ENCODE measurements around the gene SP110.
"Not testable (repeated sequence)": the region's sequence is repeated elsewhere in the genome, so short reads cannot be mapped to it uniquely, and the experiment has no call there.

Gene SP110

DNA sequence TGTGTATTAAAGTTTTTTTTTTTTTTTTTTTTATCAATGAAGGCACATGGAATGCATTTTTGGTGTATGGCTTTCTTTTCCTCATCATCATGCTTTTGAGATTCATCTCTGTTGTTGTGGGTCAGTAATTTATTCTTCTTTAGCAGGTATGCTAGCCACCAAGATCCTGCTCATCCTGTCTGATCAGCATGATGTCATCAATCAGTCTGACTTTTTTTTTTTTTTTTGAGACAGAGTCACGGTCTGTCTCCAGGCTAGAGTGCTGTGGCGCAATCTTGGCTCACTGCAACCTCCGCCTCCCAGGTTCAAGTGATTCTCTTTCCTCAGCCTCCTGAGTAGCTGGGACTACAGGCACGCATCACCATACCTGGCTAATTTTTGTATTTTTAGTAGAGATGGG lies 3.0 kb upstream of the SP110 start:
- not testable (repeated sequence) for DNase-seq

DNA sequence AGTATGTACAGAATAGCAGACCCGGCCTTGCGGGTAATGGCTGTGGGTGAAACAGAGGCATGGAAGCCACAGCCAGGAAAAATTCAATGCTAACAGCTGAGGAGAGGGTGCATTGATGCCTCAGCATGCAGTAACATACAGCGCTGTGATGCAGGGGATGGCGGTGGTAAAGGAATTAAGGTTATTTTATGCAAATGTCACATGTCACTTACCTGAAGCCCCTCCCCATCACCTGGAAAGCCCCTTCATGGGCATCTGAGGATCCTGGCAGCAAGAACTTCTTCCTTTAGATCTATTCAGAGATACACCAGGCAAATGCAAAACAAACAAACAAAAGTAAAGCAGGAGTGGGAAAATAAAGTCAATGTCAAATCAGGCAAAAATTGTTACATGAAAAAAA lies 1.7 kb upstream of the SP110 start:
- DNase-seq = no peak

DNA sequence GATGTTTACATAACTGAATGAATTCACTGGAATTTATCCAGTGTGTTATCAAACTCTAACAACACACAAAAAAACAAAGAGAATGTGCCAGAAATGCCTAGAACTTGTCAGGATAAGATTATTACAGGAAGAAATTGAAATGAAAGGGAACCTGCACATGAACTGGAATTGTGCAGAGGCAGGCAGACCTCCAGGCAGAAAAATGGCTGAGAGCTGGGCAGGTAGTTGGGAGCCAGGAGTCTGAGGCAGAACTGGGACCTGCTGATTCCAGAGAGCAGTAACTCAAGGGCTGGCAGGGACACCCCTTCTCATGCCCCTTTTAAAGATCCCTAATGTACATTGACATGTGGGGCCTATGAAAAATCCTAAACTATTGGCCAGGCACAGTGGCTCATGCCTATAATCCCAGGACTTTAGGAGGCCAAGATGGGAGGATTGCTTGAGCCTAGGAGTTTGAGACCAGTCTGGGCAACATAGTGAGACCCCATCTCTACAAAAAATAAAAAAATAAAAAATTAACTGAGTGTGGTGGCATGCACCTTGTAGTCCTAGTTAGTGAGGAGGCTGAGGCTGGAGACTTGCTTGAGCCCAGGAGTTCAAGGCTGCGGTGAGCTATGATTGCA lies 674 bp upstream of the SP110 start:
- DNase-seq = no peak

DNA sequence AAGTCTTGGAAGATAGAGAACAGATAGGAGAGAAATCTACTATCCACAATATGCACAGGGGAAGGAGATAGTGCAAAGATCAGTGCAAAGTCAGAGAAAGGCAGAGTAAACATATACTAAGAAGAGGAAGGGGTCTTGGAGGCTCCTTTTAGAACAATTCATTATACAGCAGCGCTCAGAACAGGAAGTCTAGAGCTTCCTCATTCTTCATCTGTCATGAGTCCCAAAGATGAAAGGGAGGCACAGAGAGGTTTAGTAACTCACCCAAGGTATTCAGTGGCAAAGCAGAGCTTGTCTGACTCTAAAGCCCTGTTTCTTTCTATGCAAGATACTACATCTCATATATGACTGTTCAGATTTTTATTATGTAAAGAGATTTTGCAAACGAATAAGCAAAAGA lies 1.4 kb downstream of the SP110 start:
- no peak for DNase-seq

DNA sequence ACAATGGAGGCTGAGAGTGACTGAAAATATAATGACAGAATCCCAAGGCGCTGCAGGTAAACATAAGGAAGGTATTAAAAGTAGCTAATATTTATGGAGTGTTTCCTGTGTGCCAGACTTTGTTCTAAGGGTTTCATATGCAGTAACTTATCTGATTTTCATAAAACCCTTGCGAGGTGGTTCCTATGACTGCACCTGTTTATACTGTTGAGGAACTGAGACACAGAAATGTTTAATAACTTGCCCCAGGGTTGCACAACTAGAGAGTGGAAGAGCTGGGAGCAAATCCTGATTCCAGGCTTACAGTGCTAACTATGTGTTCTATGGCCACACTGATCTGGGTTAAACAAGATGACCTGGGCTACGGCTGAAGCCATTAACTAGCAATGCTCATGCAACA lies 2.4 kb downstream of the SP110 start:
- DNase-seq = no peak

DNA sequence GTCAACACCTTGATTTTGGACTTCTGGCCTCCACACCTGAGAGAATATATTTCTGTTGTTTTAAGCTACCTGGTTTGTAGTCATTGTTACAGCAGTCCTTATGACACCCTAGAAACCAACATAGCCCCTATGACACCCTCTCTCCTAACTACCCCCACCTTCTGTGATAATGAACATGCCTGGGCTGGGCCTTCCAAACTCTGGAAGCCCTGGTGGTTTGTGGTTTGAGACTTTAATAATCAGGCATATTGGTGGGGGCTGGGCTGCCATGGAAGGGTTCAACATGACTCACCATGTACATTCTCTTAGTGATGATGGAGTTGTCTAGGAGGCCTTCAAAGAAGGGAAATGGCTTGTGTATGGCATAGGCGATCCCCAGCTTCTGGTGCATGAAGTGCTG lies 3.3 kb downstream of the SP110 start:
- no peak for DNase-seq

DNA sequence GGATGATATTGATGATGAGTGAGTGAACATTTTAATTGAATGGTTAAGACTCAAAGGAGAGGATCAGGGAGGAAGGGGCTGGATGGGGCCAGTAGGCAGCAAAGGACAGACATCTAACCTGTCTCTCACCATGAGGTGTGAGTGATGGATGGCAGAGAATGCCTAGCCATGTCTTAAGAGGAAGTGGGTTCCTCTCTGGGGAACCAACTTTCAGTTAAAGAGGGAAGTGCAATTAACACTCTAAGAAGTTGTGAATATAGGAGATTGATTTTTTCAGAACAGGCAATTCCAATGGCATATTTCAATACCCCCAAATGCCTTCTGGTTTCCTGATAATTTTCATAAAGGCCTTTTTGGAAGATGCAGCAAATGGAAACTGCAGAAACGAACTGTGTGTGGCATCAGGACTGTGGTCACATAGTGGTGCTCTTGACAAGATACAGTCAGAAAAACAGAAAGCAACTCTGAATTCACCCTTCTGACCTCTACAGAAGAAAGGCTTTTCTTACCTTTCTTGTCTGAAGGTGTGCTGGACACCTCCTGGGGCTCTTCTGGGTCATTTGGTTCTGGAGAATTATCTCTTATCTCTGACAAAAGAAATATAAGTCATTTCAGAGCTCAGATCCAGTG lies 10.2 kb downstream of the SP110 start:
- no peak for DNase-seq

DNA sequence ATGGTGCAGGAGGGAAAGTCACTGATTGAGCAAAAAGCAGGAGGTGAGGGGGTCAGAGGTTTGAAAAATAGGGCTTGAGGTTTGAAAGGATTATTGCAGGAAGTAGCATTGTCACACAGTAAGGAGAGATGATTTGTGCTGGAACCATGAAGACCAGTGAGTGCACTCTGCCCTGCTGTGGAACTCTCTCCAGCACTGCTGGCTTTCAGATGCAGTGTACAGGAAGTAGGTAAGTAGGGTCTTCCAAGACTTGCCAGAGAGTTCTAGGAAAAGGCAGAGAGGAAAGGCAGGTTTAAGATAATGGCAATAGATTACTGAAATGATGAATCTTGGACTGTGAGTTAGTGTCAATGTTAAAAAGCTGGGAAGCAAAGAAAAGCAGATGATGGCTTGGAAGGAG lies 11.2 kb downstream of the SP110 start:
- DNase-seq = no peak

DNA sequence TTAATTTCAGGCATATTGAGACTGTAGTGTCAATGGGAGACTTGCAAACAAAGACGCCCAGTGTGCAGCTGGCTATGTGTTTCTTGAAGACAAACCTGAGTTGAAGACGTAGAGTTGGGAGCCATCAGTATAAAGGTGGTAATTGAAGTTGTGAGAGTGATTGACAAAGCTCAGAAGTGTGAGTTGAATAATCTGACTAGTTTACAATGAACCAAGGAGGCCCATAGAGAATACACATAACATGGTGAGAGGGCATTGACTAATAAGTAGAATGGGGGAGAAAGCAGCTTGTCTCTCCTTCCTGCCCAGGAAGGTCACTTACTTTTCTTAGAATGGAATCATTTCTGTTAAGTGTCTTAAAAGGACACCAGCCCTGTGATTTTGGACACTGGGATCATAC lies 14.1 kb downstream of the SP110 start:
- DNase-seq = no peak

DNA sequence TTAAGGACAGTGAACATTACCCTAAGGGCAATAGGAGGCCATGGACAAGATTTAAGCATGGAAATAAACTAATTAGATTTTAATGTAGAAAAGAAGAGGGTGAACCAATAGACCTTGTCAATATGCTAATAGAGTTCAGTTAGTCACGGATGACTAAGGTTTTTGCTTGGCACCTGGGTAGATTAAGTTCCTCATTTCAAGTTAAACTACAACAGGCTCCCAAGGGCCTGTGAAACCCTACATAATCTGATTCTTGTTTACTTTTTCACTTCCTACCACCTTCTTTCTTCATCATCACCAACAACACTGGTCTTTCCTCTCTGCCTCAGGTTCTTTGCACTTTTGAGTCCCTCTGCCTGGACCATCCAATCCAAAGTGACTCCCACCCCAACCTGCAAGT lies 14.8 kb downstream of the SP110 start:
- no peak for DNase-seq

DNA sequence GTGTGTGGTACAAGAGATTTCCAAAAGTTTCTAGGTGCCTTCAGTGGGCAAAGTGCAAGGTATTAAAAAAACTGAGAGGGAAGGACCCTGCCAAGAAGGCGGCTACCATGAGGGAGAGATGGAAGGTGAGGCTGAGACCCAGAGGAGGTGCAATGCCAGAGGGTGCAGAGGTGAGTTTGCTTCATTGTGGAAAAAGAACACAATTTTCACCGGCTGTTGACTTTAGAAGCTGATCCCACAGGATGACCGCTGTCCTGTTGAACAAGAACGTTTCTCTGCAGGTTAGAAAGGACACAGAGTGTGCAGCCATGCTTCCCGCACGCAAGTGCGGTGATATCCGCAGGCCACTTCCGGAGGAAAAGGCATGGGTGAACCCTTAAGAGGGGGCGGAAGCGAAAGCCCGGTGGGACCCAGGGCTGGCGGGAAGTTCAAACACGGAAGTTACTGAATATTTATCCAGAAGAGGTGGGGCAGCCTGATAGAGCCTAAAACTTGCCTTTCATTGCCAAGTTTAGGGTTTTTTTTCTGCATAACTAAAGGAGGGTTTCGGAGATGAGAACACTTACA lies 16.6 kb downstream of the SP110 start:
- DNase-seq = no peak

DNA sequence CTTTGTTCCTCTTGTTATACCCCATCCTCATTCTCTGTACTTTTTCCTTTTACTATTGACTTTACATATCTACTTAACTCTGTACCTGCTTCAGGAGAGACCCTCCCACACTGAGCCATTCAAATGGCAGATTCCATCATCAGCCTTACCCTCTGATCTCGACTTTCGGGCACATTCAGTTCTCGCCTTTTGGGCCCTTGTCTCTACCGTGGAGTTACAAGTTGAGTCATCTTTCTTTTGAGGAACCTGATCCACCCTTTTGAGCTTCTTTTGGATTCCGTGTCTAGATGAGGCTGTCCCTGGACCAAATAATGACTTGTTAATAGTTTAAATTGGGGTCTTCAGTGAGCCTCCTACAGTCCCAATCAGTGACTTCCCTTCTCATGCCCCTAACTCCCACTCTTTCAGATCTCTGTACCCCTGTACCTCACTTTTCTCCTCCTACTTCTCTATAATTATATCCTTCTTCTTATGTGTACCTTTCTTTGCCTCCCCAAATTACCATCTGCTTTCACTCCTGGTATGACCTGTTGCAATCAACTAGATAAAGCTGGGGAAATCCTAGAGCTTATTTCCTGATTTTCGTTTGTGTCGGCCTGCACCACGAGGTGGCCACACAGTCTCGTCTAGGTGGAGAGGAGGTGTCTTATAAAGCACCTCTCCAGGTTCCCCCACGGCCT lies 17.2 kb downstream of the SP110 start:
- DNase-seq = no peak

DNA sequence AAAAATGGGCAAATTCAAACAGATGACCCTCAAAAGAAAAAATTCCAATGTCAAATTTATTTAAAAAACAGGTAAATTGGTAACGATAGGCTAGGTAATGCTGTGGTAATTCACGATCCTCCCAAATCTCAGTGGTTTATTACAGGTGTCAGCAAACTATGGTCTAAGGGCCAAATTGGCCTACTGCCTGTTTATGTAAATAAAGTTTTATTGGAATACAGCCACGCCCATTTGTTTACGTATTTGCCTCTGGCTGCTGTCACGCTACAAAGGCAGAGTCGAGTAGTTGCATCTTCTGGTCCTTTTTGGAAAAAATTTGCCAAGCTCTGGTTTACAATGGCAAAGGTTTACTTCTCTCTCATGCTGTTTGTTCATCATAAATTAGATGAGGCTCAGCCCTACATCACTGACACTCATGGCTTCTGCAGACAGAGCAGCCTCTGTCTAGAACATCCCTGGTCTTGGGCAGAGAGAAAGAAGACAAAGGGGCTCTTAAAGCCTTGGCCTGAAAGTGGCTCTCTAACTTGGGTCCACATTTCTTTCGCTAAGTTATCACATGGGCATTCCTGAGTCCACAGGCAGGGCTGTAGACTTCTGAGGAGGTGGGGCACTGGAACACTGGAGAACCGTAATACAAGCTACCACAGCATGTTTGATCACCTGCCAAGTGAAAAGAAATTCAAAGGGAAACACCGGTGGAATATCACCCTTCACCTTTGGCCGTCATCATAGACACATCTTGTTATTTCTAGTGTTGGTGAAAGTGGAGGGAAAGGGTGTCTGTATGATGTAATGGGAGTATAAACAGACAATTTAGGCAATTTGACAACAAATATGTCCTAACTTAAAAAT lies 34.8 kb downstream of the SP110 start:
- DNase-seq = no peak

DNA sequence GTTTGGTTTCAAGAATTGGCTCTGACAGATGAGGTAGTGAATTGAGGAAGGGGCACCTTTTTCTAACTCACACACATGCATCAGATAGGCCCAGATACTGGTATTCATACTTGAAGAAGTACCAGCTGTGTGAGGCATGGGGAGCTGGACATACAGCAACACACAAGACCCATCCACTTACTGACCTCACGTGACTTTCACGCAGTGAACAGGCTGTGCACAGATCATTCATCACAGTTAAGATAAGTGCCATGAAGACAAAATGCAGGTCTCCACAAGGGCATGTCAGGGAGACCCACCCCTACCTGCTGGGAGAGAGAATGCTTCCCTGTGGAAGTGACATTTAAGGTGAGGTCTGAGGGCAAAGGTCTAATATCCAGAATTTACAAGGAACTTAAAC lies 38.6 kb downstream of the SP110 start:
- no peak for DNase-seq

DNA sequence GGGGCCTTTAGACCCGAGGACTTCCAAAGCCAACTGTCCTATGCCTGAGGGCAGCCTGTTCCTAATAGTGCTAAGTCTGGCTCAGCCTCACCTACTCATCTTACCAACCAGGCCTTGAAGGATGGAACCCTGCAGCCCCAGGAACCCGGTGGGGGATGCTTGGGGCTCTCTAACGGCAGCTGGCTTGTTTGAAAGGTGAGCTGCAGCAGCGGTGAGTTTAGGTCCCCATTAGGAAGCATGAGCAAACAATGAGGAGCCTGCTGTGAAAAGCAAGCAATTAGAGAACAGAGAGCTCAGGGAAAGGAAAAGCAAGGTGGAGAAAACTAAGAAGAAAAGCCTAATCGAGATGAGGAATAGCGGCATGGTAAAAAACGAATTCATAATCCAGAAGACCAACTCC lies 39.9 kb downstream of the SP110 start:
- DNase-seq = no peak

DNA sequence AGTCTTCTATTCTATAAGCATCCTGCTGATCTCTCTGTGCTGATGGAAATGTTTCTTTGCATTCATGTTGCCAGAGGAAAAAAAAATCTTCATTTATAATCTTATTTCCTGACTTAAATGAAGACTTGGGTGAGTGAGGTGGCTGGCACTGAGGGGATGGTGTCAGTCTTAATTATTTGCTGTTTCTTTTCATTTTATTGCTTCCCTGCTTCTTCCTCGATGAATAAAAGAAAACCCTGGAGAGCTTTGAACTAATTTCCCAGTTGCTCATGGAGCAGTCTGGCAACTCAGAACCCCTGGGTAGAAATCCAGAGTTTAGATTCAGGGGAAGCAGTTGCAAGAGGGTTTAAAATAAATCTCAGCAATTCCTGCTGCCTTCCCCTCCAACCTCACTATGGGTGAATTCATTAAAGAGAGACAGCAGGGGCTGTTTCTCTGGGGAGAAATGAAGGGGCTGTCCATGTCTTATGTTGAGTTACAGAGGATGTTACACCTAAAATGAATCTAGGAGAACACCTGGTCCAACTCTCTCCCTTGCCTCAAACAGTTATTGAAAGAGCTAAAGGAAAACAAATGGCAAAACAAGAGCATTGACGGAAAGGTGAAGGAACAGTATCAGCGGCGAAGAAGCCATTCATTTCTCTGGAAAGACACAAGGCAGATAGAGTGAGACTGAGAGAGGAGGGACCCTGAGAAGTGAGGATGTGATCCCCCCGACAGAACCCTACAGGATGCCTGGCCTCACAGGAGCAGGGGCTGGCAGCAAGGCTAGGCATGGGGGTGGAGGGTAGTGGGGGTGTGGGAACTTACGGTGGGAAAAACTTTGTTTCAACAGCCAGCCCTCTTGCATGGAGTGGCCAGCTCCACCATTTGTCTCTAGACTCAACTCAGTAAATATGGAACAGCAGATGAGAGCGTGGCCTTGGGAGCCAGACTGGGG lies 41.0 kb downstream of the SP110 start:
- no peak for DNase-seq

DNA sequence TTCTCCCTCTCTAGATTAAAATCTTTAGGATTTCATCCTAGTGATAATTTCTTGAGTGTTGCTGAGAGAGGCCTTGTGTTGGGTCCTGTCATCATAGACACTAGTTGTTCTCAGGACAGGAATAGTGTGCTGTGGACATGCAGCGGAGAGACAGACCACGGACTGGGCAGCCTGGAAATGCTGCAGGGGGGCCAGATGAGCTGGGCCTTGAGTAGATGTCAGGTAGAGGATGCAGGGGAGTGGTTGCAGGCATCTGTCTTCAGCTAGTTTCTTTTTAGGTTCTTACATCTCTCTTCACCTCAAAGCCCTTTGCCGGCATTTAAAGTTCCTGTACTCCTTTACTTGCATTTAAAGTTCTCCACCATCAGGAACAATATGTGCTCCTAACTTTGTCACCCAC lies 42.8 kb downstream of the SP110 start:
- no peak for DNase-seq

DNA sequence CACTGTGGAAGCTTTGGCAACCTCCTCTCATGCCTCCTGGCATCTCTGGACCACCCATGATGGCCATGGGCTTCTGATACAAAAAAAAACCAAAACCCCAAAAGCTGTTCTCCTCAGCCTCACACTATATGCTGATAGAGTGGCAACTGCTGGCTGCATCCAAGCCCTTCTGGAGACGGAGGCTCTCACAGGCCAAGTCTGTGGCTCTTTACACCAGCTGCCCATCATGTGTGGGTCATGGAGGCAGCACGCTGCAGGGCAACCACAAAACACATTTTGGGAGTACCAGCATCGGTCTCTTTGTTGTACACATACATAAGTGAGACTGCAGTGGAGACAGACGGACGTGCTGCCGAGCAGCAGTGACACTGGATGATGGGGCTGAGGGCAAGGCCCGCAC lies 45.3 kb downstream of the SP110 start:
- DNase-seq = no peak

DNA sequence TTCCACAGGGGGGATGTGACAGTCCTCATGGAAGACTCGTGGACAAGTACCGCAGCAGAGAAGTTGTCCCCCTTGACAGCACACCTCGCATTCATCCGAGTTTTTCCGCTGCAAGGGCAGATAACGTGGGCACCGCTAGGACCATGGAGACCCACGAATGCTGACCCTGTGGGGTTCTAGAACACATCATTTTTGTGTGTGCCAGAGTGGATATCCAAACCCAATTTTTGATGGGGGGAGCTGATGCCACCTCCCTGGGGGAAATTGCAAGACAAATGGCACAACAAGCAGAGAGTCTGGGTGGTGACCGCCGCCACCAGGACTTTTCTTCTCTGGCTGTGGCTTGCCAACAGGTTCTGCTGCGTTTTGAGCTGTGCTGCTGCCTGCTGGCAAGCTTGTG lies 46.9 kb downstream of the SP110 start:
- DNase-seq = no peak

DNA sequence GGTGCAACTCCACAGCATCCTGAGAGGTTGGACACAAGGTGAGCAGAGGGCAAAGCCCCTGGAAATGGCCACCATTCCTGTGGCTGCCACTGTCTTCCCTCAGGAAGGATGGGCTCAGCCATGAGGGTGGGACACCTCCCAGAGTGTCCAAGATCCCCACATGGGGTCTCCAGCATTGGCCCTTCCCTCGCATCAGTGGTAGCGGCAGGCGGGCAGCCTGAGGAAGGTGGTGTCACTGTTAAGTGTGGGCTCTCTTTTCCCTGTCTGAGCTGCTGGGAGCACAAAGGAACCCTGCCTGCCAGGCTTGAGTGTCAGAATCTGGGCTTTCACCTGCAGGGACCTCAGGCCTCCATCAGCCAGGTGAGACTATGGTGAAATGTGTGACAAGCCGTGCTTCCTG lies 47.6 kb downstream of the SP110 start:
- no peak for DNase-seq

DNA sequence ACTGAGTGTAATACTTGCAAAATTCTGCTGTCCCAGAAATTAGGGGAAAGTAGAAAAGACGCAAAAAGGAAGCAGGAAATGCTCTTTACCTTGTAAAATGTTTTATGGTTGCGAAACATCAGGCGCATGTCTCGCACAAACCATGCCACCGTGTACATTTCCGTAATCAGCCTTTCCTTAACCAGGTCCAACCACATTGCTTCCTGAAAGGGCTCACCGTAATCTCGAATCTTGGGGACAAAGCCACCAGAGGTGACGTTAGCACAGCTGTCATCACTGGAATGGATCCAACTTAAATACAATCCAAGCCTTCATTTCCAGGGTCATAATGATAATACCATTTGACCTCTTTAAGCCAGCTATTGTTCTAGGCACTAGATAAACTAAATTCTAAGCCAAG lies 49.3 kb downstream of the SP110 start:
- DNase-seq = no peak

DNA sequence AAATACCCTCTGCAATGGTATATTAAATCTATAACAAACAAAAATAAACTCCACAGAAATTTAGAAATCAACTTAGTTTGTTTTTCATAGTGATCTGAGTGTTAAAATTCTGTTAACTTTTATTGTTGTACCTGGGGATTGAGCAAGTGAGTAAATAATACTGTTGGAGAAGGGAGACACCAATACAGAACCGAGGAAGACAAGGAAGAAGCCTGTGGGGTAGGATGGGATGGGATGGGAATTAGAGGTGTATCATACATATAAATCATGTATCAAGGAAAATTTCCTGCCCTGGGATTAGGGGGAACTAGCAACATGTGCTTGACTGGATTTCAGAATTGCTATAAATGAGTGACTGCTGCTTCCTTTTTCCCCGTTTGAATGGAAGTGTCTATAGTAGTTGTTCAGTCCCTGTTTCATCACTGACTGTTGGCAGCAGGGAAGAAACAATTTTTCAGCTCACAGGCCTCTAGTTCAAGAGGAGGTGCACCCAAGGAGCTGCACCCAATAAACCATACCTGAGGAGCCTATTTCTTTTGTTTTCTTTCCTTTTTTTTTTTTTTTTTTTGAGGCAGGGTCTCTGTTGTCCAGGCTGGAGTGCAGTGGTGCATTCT lies 53.1 kb downstream of the SP110 start:
- no peak for DNase-seq

Measured in NCI-H526 treated with DMSO at 0.1 percent for 48 hours (cell line).